NCI-H510A treated with DMSO at 0.1 percent for 48 hours (cell line): ENCODE results near the gene NAV3.
"Not testable (repeated sequence)": the region's sequence is repeated elsewhere in the genome, so short reads cannot be mapped to it uniquely, and the experiment has no call there.

Experiments used
- DNase-seq: peaks from one replicate; lab custom pipeline; 2025; lab: John Stamatoyannopoulos, UW

The NAV3 gene

DNA sequence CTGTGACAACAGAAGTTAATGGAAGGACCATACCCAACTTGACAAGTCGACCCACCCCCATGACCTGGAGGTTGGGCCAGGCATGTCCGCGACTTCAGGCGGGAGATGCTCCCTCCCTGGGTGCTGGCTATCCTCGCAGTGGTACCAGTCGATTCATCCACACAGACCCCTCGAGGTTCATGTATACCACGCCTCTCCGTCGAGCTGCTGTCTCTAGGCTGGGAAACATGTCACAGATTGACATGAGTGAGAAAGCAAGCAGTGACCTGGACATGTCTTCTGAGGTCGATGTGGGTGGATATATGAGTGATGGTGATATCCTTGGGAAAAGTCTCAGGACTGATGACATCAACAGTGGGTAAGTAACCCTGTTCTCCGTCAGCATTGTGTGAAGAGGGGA is 220.1 kb downstream of the NAV3 start:
- DNase-seq: no peak

DNA sequence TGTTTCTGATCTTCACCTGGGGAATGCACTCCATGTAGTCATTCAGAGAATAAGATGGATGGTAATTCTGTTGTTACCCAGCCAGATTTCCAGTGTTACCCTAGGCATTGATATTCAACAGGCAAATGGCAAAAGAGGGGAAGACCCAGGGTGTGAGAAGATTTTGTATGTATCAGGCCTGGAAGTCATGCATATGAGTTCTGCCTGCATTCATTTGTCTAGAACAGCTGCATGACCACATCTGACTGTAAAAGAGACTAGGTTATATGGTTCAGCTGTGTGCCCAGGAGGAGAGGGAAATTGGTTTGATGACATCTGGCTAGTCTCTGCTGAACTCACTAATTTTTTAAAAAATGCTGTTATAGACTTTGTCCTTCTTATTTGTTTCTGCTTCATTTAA is 224.9 kb downstream of the NAV3 start:
- DNase-seq: no peak

GRCh38 chr12:78057075-78057474 is 226.4 kb downstream of the NAV3 start:
- DNase-seq: no peak

DNA sequence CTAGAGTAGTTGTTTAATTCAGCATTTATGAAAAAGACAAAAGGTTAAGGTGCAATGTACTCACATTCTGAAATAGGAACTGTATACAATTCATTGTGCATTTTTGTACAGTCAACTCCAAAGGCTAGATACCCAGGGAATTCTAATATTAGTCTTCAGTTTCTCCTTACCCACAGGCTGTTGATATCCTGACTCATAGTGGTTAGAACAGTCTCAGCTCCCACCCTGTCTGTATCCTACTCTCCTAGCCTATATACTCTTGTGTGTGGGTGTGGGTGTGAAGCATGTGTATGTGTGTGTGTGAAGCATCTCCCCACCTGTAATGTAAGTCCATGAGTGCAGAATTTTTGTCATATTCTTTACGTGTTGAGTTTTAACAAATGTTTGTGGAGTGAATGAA is 229.5 kb downstream of the NAV3 start:
- no peak for DNase-seq

DNA sequence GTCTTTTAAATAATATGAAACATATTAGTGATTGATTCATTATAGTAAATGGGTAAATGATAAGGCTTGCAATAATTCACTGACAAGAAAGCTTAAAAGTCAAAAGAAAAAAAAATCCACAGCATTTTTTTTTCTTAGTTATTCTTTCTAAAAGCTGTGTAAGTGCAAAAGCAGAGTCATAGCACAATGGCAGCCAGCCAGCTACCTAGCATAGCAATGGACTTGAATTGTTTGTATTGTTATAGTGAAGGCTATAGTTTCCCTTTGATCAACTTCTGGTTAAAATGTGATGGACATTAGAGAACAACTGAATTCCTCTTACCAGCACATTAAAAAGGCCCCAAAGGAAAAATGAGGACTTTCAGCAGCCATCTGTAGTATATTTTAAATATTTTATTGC is 232.1 kb downstream of the NAV3 start:
- DNase-seq: no peak

DNA sequence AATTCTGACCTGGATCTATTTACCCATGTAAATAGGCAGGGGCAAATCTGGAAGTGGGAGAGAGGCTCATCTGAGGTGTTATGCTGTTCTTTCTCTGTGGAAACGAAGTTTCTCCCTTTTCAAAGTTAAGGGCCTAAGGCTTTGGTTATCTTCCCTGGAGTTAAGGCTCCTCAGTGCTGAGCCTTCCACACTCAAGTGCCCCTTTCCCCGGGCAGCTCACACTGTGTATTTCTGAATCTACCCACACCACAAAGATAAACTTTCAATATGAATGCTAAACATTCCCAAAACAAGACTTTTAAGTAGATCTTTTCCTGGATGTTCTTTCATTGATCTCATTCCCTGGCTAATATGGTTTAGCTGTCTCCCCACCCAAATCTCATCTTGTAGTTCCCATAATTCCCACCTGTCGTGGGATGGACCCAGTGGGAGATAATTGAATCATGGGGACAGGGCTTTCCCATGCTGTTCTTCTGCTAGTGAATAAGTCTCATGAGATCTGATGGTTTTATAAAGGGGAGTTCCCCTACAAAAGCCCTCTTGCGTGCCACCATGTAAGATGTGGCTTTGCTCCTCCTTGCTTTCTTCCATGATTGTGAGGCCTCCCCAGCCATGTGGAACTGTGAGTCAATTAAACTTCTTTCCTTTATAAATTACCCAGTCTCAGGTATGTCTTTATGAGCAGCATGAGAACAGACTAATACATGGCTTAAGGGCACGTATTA is 251.1 kb downstream of the NAV3 start:
- no peak for DNase-seq

GRCh38 chr12:78085542-78086182 is 255.0 kb downstream of the NAV3 start:
- DNase-seq: no peak

DNA sequence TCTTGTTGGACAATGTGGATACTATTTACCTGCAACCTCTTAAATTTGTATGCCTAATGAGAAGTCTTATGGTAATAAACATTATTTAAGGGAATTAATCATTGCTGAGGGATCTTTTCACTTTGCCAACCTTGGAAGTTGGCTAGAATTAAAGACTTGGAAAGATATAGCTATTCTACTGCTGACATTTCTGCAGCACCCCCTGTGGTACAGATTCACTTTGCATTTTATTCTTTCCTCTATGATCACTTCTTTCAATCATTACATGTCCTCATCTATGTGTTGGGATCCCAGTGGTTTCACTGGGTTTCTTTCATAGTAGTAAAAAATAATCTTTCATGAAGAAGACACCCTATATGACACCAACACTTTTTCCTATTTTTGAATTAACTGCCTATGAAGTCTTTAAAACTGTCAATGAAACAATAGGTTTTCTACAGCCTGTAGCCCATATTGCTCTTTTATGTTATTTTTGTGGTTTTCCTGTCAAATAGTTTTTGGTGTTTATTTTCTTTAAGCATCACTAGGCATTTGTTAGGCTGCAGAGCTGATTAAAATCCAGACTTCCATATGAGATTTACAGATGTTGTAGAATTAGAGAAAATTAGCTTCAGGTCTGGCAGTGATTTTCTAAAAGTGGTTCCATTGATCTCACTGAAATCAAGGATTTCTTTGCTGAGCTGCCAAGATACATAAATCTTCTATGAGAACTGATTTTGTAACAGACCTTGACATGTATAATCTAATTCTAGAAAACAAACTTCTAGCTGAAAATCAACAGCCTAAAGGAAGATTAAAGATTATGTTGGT is 256.1 kb downstream of the NAV3 start:
- DNase-seq: no peak

GRCh38 chr12:78087363-78087675 is 256.6 kb downstream of the NAV3 start:
- DNase-seq: no peak

GRCh38 chr12:78088391-78088832 is 257.7 kb downstream of the NAV3 start:
- DNase-seq: no peak

GRCh38 chr12:78090266-78090665 is 259.6 kb downstream of the NAV3 start:
- DNase-seq: no peak

- DNase-seq: no peak
Measured at GRCh38 chr12:78095623-78096022, 264.9 kb downstream of the NAV3 start.

DNA sequence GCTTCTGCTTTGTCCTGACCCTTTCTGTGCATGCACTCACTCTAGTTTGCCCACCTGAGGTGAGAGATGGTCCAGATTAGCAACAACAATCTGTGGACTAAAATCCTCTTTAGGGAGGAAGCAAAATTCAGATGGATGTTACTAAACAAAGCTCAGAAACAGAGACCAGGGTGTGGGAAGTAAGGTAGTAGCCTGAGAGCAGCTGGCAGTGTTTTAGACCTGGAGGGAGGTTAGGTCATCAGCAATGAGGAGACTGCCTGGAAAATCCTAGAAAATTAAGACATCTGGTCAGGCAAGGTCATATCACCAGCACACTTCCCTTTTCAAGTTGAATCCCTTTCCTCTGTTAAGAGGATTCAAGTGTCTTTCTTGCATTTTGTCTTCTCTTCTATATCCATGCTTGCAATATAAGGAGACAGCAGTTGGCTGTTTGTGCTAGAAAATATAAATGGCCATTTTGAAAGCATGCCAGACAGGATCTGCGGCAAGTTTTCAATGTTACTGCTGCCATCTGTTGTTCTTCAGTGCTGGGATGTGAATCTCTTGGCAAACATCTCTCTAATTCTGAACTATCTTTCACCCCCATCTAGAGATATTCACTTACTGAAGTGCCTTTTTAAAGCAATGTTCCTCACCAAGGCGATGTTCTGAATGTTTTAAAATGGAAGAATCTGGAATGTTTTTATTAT is 266.4 kb downstream of the NAV3 start:
- DNase-seq: peak; percentile 67

DNA sequence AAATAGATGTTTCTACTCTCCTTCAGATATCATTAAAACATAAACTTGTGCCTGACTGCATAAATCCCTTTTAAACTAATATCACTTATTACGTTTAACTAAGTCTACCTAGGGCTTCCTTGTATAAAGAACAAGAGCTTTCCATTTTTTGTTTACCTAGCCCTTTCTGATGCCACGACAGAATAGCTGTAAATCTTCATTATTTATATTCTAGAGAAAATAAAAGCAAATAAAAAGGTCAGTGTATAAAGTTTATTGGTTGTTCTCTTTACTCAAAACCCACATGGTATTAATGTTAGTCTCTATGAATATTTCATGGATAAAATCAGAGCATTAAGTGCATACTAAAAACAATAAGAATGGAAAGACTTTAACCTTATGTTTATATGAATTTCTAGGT is 269.1 kb downstream of the NAV3 start:
- DNase-seq: peak; percentile 28

DNA sequence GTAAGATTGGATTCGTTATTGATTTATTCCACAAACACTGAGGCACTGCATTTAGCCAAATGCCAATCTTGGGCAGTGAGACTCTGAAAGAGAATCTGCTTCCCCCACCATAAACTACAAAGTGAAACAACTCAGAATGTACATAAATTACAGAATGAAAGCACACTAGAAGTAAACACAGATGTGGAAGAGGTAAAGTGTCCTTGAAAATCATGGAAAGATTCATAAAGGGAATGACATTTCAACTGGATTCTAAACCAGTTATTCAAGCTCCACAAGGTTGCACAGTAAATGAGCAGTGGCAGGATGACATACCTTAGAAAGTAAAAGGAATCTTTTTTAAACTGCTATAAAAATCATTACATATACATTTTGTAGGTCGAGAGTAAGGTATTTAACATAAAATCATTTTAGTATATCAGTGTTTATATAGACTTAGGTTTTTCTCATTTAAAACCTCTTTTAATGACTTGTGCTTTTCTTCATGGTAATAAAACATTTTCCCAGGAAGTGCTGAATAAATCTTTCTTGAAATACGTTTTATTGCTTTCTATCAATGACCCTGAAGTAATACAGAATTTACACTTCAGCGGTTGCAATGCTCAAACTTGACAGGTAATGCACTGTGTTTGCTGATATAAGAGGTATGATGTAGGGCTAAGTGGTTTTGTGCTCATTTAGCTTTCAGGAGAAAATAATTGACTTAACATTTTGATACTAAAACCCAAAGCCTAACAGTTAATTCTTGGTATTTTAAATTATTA is 270.6 kb downstream of the NAV3 start:
- DNase-seq: peak; percentile 93

- peak; percentile 45 for DNase-seq
Measured at GRCh38 chr12:78101946-78102635, 271.4 kb downstream of the NAV3 start.

DNA sequence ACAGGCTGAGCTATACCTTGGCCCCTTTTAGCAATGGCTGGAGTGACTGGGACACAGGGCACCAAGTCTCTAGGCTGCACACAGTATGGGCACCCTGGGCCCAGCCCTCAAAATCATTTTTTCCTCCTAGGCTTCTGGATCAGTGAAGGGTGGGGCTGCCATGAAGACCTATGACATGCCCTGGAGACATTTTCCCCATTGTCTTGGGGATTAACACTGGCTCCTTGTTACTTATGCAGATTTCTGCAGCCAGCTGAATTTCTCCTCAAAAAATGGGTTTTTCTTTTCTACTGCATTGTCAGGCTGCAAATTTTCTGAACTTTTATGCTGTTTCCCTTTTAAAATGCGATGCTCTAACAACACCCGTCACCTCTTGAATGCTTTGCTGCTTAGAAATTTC is 272.1 kb downstream of the NAV3 start:
- DNase-seq: not testable (repeated sequence)

DNA sequence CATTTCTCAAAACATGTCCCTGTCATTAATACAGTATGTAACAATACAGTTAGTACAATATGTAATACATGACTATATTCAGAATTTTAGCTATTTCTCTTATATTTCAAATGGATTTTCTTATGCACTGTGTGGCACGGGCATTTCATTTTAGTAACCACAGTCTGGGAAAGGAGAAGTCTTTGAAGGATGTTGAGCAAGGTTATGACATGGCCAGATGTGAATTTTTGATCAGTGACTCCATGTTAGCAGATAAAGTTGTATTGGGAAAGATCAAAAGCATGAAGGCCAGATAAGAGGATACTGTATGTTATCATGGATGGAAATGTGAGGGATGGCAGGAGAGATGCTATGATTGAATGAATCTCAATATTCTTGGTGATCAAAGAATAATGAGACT is 285.2 kb downstream of the NAV3 start:
- no peak for DNase-seq

DNA sequence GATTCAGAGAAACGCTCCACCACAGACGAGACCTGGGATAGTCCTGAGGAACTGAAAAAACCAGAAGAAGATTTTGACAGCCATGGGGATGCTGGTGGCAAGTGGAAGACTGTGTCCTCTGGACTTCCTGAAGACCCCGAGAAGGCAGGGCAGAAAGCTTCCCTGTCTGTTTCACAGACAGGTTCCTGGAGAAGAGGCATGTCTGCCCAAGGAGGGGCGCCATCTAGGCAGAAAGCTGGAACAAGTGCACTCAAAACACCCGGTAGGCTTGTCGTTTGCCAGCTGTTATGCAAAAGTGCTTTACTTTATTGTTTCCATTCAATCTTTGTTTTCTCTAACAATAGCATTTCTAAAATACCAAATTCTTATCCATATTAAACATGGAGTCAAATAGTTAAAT is 287.3 kb downstream of the NAV3 start:
- no peak for DNase-seq

GRCh38 chr12:78118486-78118885 is 287.8 kb downstream of the NAV3 start:
- DNase-seq: no peak

DNA sequence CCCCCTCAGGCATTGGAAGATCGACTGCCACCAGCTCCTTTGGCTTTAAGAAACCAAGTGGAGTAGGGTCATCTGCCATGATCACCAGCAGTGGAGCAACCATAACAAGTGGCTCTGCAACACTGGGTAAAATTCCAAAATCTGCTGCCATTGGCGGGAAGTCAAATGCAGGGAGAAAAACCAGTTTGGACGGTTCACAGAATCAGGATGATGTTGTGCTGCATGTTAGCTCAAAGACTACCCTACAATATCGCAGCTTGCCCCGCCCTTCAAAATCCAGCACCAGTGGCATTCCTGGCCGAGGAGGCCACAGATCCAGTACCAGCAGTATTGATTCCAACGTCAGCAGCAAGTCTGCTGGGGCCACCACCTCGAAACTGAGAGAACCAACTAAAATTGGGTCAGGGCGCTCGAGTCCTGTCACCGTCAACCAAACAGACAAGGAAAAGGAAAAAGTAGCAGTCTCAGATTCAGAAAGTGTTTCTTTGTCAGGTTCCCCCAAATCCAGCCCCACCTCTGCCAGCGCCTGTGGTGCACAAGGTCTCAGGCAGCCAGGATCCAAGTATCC is 288.7 kb downstream of the NAV3 start:
- no peak for DNase-seq
